A204.1 (cell line): ENCODE data around the gene AK9.
"Not testable (repeated sequence)": the region's sequence is repeated elsewhere in the genome, so short reads cannot be mapped to it uniquely, and the experiment has no call there.

Source experiments
- FAIRE-seq: peaks from 2 replicates; lab custom pipeline; 2012; peaks lifted over from hg19 to GRCh38; lab: Jason Lieb, UNC

Gene AK9

GRCh38 chr6:109690737-109691621, at the start of gene AK9, which contains the start of gene FIG4:
AK9 (minus strand) TSS chr6:109691202; CDS start chr6:109675745, 15,457 bp downstream.
FIG4 (plus strand) TSS chr6:109691296; CDS start chr6:109691436, 140 bp downstream.
- peak; percentile 97 for FAIRE-seq

- no peak for FAIRE-seq
Observed at GRCh38 chr6:109740787-109741186, 49.8 kb upstream of the AK9 start.

- no peak for FAIRE-seq
Observed at GRCh38 chr6:109739686-109740085, 48.7 kb upstream of the AK9 start.

- no peak for FAIRE-seq
Observed at GRCh38 chr6:109738667-109739066, 47.7 kb upstream of the AK9 start.

GRCh38 chr6:109738255-109738654, 47.3 kb upstream of the AK9 start:
- FAIRE-seq: no peak

- no peak for FAIRE-seq
Observed at GRCh38 chr6:109736273-109737025, 45.4 kb upstream of the AK9 start.

GRCh38 chr6:109725250-109725649, 34.2 kb upstream of the AK9 start:
- FAIRE-seq: not testable (repeated sequence)

- no peak for FAIRE-seq
Observed at GRCh38 chr6:109722564-109723254, 31.7 kb upstream of the AK9 start.

GRCh38 chr6:109722011-109722410, 31.0 kb upstream of the AK9 start:
- no peak for FAIRE-seq

GRCh38 chr6:109720311-109720710, 29.3 kb upstream of the AK9 start:
- FAIRE-seq: no peak

- FAIRE-seq: no peak
Observed at GRCh38 chr6:109718991-109719390, 28.0 kb upstream of the AK9 start.

- no peak for FAIRE-seq
Observed at GRCh38 chr6:109717971-109718370, 27.0 kb upstream of the AK9 start.

GRCh38 chr6:109715616-109716015, 24.6 kb upstream of the AK9 start:
- no peak for FAIRE-seq

GRCh38 chr6:109714611-109715010, 23.6 kb upstream of the AK9 start:
- FAIRE-seq: no peak

- FAIRE-seq: no peak
Observed at GRCh38 chr6:109714166-109714565, 23.2 kb upstream of the AK9 start.

- FAIRE-seq: no peak
Observed at GRCh38 chr6:109713097-109713496, 22.1 kb upstream of the AK9 start.

- FAIRE-seq: not testable (repeated sequence)
Observed at GRCh38 chr6:109708099-109708498, 17.1 kb upstream of the AK9 start.

- no peak for FAIRE-seq
Observed at GRCh38 chr6:109706513-109706912, 15.5 kb upstream of the AK9 start.

GRCh38 chr6:109705258-109705657, 14.3 kb upstream of the AK9 start:
- peak; percentile 98 for FAIRE-seq

GRCh38 chr6:109702791-109703190, 11.8 kb upstream of the AK9 start:
- FAIRE-seq: no peak

GRCh38 chr6:109701774-109702173, 10.8 kb upstream of the AK9 start:
- no peak for FAIRE-seq

GRCh38 chr6:109701221-109701620, 10.2 kb upstream of the AK9 start:
- no peak for FAIRE-seq

GRCh38 chr6:109696355-109696754, 5.4 kb upstream of the AK9 start:
- no peak for FAIRE-seq
